Measurements from ENCODE around the gene ATG9A.

ATG9A gene

DNA sequence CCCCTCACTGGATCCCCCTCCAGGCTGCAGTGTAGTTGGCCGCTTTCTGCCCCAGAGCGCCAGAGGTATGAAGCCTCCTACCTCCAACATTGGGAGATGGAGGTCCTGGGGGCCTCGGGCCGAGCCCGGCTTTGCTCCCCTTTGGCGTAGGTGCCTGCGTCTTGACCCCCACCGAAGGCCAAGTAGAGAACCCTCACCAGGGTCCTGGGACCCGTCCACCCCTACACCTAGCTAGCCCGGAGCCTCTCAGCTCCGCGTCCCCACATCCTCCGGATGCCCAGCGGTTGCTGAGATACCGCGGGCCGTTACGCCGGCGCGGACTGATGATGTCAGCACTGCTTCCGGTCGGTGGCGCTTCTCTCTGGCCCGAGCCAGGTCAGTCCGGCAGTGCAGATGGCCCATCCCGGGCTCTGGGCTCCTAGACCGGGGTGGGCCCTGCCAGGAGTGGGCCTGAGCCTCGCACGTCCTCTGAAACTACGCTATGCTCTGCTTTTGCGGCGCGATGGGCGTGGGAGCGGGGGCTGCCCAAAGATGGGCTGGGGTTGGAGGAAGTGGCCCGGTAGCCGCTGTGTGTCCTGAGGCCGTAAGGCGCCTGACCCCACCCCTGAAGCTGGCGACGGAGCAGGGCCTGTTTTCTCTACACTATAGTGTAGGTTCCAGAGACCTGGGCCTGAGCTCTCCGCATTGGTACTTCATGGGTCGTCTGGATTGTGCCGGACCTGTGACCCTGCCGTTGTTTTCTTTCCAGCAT is 15.9 kb upstream of the ATG9A start, which contains the start of the genes GLB1L and STK16:
Gene GLB1L (minus strand): TSS at position 297 of the 751 bp plus-strand sequence. CDS start 1,871 bp downstream, outside the sequence.
Gene STK16 (plus strand): TSS at position 332 of the 751 bp plus-strand sequence. CDS start 521 bp downstream, outside the sequence.
- TF ChIP-seq, protein P1, sequence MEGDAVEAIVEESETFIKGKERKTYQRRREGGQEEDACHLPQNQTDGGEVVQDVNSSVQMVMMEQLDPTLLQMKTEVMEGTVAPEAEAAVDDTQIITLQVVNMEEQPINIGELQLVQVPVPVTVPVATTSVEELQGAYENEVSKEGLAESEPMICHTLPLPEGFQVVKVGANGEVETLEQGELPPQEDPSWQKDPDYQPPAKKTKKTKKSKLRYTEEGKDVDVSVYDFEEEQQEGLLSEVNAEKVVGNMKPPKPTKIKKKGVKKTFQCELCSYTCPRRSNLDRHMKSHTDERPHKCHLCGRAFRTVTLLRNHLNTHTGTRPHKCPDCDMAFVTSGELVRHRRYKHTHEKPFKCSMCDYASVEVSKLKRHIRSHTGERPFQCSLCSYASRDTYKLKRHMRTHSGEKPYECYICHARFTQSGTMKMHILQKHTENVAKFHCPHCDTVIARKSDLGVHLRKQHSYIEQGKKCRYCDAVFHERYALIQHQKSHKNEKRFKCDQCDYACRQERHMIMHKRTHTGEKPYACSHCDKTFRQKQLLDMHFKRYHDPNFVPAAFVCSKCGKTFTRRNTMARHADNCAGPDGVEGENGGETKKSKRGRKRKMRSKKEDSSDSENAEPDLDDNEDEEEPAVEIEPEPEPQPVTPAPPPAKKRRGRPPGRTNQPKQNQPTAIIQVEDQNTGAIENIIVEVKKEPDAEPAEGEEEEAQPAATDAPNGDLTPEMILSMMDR (conservative IDR thresholded peaks at IDR 0.05), result no peak
- H3K27ac ChIP-seq, result peak within 1 kb of the TSS; percentile 99

DNA sequence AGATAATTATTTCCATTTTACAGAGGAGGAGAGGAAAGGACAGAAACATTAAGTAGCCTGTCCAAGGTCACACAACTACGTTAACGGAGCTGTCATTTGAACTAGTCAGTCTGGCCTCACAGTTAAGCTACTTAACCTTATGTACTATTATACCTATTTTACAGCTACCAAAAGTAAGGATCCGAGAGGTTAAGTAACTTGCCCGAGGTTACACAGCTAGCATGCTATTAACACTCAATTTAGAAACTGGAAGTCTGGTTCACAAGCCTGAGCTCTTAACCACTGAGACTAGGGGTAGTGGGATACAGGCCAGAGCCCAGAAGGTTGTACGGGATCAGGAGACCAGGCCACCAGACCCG is 15.3 kb upstream of the ATG9A start:
- H3K27ac ChIP-seq, result peak overlapping the region; percentile 99
- TF ChIP-seq, protein P1 (conservative IDR thresholded peaks at IDR 0.05), result no peak

- H3K27ac ChIP-seq, result no peak overlapping the region
- TF ChIP-seq, protein P1 (conservative IDR thresholded peaks at IDR 0.05), result no peak
Measured at GRCh38 chr2:219243291-219243761, 13.9 kb upstream of the ATG9A start.

DNA sequence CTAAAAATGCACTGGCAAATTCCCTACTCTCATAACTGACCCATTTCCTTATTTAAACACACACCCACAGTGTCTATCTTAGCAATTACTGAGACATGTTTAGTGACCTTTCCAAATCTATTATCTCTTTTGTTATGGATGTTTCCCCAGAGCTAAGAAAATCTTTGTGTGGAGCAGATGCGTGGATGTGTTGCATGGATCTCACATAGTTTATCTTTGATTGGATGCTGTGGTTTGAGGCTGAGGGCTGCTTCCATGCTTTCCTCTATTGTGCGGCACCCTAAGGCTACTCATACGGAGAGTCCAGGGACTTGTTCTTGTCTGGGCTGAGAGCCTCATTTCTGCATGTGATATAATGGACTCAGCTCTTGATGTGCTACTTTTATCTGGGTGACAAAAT is 4.9 kb upstream of the ATG9A start:
- TF ChIP-seq, protein P1 (conservative IDR thresholded peaks at IDR 0.05), result no peak
- no peak overlapping the region for H3K27ac ChIP-seq

DNA sequence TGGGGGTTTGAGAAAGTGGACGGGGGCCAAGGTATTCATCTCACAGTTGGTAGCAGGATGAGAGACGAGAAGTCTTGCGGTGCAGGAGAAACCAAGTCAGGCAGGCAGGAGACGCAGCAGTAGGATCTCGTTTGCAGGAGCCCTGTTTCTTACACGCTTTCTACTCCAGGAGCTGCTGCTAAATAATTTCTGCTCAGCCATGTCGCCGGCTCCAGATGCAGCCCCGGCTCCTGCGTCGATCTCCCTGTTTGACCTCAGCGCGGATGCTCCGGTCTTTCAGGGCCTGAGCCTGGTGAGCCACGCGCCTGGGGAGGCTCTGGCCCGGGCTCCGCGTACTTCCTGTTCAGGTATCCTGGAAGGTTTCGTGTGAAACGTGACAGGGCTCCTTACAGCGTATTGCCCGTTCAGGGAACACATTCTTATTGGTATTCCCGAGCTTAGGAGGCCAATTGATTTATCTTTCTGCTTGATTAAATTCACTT is 664 bp upstream of the ATG9A start:
- peak overlapping the region; percentile 95 for H3K27ac ChIP-seq
- TF ChIP-seq, protein P1 (conservative IDR thresholded peaks at IDR 0.05), result no peak

DNA sequence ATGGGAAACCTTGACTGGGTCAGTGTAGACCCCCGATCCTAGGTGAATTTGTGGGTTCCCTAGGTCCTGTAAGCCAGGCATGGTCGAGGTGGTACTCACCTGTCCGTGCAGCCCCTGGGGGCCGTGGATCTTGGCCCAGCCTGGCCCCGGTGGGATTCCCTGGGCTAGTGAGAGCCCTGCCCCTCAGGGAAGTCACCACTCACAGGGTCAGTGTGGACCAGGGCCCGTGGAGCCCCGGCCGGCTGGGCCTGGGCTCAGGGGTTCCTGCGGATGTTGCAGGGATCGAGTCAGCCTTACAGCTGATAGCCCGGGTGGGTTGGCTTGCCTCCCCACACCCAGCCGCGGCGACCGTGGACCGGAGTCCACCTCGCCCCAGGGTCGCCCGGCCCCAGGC is 528 bp downstream of the ATG9A start:
- TF ChIP-seq, protein P1 (conservative IDR thresholded peaks at IDR 0.05), result no peak
- peak overlapping the region; percentile 95 for H3K27ac ChIP-seq

DNA sequence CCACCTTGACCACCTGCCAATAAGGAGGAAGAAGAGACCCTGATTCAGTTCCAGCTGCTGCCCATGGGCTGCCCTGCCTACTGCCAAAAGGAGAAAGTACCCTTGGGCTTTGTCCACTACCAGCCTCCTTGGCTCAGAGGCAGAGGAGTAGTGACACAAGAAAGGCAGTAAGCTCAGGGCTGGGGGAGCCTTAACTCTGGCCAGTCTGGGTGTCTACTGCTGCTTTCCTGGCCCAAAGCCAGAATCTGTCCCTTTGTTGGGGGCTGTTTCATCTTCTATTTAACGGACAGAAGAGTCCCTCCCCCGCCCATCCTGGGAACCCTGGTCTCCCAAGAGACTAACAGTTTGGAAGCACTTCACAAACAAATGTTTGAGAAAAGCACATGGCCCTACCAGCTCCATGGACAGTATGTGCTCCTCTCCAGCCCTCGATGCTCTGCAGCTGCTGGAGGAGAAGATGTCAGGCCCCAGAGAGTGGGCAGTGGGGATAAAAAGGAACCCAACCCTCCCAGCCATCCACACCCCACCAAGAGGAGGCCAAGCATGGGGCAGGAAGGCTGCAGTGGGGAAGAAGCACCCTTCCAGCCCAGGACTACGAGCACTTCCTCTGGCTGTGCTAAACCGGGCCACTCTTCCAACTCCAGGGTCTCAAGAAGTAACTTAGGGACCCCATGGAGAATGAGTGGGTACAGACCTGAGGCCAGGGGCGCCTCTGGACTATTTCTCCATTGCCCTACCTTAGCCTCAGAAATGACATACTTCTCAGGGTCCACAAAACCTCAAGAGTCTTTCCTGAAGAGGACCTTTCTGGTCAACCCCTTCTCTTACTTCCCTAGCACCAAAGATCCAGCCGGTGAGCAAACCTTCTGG is 1.2 kb downstream of the ATG9A start:
- TF ChIP-seq, protein P1 (conservative IDR thresholded peaks at IDR 0.05), result no peak
- peak overlapping the region; percentile 95 for H3K27ac ChIP-seq
